Kidney tubule cell (primary cell): ENCODE data around the gene EIF4H.
A peak's percentile ranks its signal among the peaks of the same experiment; 100 is the strongest.
"Not testable (repeated sequence)": the region's sequence is repeated elsewhere in the genome, so short reads cannot be mapped to it uniquely, and the experiment has no call there.

Experiments
- DNase-seq: peaks from one replicate; pipeline ENCODE4 v3.0.0-alpha.2; 2018; ENCODE audit warnings: low spot score

Gene EIF4H

GRCh38 chr7:74173866-74174605, at the start of gene EIF4H:
EIF4H (plus strand) TSS chr7:74174356; CDS start chr7:74174384, 28 bp downstream.
- DNase-seq, result peak; percentile 97

- DNase-seq, result no peak
Measured at GRCh38 chr7:74126220-74126880, 47.8 kb upstream of the EIF4H start.

GRCh38 chr7:74129887-74130286, 44.3 kb upstream of the EIF4H start:
- DNase-seq, result no peak

GRCh38 chr7:74130518-74130917, 43.6 kb upstream of the EIF4H start:
- no peak for DNase-seq

DNA sequence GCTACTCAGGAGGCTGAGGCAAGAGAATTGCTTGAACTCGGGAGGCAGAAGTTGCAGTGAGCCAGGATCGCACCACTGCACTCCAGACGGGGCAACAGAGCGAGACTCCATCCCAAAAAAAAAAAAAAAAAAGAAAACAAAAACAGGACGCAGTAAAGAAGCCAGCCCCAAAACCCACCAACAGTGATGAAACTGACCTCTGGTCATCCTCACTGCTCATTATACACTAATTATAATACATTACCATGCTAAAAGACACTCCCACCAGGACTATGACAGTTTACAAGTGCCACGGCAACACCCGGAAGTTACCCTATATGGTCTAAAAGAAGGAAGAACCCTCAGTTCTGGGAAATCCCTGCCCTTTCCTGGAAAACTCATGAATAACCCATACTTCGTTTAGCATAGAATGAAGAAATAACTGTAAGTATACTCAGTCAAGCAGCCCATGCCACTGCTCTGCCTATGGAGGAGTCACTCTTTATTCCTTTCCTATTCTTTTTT, 40.0 kb upstream of the EIF4H start:
- peak; percentile 52 for DNase-seq

DNA sequence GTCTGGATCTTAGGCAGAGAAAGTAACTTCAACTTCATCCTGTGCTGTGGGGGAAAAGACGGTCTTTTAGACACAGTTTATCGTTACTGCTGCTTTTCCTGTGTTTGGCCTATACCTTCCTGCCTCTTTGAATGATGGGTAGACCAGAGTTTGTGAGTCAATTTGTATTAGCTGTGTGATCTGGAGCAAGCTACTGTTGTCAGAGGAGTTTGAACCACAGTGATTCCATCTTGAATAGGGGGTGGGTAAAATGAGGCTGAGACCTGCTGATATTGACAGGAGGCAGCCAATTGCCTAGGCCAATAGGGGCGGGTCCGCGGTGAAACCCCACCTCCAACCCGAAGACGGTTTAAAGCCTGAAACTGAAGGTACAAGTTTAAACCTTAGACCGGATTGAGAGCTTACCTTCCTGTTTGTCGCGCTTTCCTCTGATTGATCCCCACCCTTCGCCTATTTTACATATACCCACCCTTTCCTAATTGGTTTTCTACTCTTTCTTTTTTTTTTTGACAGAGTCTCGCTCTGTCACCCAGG, 35.8 kb upstream of the EIF4H start:
- DNase-seq, result no peak

DNA sequence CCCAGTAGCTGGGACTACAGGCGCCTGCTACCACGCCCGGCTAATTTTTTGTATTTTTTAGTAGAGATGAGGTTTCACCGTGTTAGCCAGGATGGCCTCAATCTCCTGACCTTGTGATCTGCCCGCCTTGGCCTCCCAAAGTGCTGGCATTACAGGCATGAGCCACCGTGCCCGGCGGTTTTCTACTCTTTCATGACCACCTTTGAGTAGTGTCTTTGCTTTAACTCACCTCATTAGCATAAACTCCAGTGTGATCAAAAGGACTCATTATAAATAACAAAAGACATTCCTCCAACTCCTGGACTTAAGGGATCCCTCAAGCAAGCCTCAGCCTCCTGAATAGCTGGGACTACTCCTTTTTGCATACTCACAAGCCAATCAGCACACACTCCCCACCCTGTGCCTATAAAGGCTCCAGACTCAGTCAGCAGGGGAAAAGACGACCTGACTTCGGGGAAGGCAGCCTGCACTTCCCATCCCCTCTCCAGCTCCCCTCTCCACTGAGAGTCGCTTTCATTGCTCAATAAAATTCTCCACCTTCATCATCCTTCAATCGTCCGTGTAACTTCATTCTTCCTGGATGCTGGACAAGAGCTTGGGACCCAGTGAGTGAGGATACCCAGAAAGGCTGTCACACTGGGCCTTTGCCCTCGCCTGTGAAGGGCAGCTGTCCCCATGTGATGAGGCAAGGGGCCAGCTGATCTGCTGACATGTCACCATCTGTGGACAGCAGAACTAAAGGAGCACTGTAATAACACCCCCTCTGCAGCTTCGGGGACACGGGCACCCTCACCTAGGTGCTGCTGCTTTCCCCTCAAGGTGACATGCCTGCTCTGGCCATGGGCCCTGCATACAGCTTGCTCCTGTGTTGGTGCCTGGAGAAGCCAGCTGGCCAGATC, 35.0 kb upstream of the EIF4H start:
- DNase-seq, result no peak

- DNase-seq, result peak; percentile 60
Measured at GRCh38 chr7:74141705-74142104, 32.5 kb upstream of the EIF4H start.

GRCh38 chr7:74143383-74143782, 30.8 kb upstream of the EIF4H start:
- no peak for DNase-seq

- DNase-seq, result no peak
Measured at GRCh38 chr7:74148491-74148890, 25.7 kb upstream of the EIF4H start.

GRCh38 chr7:74149071-74149470, 25.1 kb upstream of the EIF4H start:
- no peak for DNase-seq

DNA sequence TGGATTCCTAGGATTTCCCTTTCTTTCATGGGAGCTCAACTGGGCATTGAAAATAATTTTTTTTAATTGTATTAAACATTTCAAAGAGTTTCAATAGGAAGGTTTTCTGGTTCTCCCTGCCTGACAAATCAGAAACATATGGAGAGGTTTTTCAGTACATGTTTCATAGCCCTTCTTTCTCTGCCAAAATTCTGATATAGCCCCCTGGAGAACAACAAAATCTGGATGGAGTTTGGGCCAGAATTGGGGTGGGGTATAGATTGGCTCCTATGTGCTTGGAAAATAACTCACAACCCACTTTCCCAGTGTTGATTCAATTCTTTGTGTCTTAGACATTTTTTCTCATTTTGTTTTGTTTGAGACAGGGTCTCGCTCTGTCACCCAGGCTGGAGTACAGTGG, 24.6 kb upstream of the EIF4H start:
- no peak for DNase-seq

GRCh38 chr7:74153736-74154135, 20.4 kb upstream of the EIF4H start:
- no peak for DNase-seq

- no peak for DNase-seq
Measured at GRCh38 chr7:74155810-74156395, 18.3 kb upstream of the EIF4H start.

DNA sequence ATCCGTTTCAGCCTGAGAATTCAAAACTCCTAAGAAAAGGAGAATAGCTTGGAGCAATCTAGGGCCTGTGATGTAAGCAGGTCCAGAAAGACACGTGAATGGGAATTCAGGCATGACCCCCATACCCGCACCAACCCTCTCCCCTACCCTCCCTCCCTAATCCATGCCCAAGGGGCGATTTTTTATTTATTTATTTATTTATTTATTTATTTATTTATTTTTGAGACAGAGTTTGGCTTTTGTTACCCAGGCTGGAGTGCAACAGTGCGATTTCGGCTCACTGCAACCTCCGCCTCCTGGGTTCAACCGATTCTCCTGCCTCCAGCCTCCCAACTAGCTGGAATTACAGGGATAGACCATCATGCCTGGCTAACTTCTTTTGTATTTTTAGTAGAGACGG, 16.6 kb upstream of the EIF4H start:
- no peak for DNase-seq

GRCh38 chr7:74164985-74165456, 9.1 kb upstream of the EIF4H start:
- DNase-seq, result no peak

GRCh38 chr7:74165867-74166593, 8.1 kb upstream of the EIF4H start:
- no peak for DNase-seq

DNA sequence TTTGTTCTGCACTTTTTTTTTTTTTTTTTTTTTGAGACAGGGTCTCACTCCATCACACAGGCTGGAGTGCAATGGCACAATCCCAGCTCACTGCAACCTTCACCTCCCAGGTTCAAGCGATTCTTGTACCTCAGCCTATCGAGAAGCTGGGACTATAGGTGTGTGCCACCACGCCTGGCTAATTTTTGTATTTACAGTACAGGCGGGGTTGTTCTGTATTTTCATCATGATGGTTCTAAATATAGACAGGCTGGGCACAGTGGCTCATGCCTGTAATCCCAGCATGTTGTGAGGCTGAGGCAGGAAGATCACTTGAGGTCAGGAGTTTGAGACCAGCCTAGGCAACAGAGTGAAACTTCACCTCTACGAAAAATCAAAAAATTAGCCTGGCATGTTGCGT, 6.8 kb upstream of the EIF4H start:
- not testable (repeated sequence) for DNase-seq

DNA sequence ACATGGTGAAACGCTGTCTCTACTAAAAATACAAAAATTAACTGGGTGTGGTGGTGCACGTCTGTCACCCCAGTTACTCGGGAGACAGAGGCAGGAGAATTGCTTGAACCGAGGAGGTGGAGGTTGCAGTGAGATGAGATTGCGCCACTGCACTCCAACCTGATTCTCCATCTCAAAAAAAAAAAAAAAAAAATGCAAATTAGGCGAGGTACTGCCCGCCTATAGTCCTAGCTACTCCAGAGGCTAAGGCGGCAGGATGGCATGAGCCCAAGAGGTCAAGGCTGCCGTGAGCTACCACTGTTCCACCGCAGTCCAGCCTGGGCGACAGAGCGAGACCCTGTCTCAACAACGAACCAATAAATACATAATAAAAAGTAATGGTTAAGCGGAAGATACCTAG, 1.1 kb upstream of the EIF4H start:
- peak; percentile 45 for DNase-seq

DNA sequence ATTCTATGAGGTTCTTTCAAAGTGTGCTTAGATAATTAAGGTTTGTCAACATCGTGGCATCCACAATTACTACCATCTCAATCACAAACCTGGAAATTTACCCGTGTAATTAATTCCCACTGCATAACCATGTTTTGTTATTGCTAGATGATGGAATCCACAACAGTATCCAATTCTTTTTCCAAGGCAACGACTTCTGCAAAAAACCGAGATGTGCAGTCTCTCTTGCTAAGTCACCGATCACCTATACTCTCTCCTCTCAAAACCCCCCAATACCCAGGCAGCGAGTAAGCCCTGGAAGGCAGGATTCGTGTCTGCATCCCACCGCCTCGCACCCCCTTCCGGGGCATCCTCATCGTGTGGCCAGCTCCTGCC, 678 bp upstream of the EIF4H start:
- no peak for DNase-seq

DNA sequence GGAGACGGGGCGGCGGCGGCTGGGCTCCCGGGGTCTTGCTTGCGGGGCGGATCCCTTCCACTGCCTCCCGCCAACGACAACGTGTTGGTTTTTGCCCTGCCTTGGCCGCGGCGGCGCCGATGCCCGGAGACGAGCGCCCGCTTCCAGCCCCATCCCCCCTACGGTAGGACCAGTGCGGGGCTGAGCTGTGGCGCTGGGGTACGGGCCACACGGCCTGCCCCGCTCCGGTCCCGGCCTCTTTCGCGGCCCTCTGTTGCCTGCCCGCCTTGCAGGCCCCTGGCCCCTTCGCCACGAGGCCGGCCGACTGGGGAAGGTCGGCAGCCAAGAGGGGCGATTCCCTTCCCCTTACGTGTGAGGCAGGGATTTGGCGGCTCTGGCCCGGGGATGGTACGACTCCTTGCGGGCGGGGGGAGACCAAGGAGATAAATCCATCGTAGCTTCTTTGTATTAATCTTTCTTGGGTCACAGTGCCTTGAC, 488 bp downstream of the EIF4H start:
- peak; percentile 48 for DNase-seq
